Hepatocyte (in vitro differentiated cells): ENCODE data around the gene NAA38. TPM values are rescaled to one million over a fixed set of nuclear protein-coding genes. Genes with fewer than 3 reads are reported as not detected.

Experiments used
- DNase-seq: peaks from one replicate; pipeline ENCODE4 v3.0.0-alpha.2; 2016; ENCODE audit warnings: low spot score
- H2AFZ ChIP-seq: fragments of 200-600 bp; sonication (generic); 2 replicates; pipeline ENCODE4 v1.6.0; 2016; ENCODE audit warnings: antibody characterized with exemption, mild to moderate bottlenecking
- H3K27ac ChIP-seq: fragments of 200-600 bp; sonication (generic); 2 replicates; pipeline ENCODE4 v1.5.1; 2016; ENCODE audit warnings: mild to moderate bottlenecking
- H3K27me3 ChIP-seq: fragments of 200-600 bp; sonication (generic); 2 replicates; pipeline ENCODE4 v1.6.1; 2016
- H3K36me3 ChIP-seq: fragments of 200-600 bp; sonication (generic); replicated peaks from 2 replicates; pipeline ENCODE4 v1.5.1; 2016; ENCODE audit warnings: low read depth; ENCODE audit not compliant: insufficient read depth
- H3K4me1 ChIP-seq: fragments of 200-600 bp; sonication (generic); 2 replicates; pipeline ENCODE4 v1.5.1; 2016; ENCODE audit warnings: mild to moderate bottlenecking, moderate library complexity; ENCODE audit not compliant: insufficient read depth
- H3K4me2 ChIP-seq: fragments of 200-600 bp; sonication (generic); 2 replicates; pipeline ENCODE4 v1.6.0; 2016
- H3K4me3 ChIP-seq: fragments of 200-600 bp; sonication (generic); 2 replicates; pipeline ENCODE4 v1.5.1; 2016; ENCODE audit warnings: mild to moderate bottlenecking
- H3K79me2 ChIP-seq: fragments of 200-600 bp; sonication (generic); 2 replicates; pipeline ENCODE4 v1.6.0; 2017; ENCODE audit warnings: mild to moderate bottlenecking
- H3K9me2 ChIP-seq: fragments of 200-600 bp; sonication (generic); replicated peaks from 2 replicates; pipeline ENCODE4 v1.6.0; 2017; ENCODE audit warnings: mild to moderate bottlenecking; ENCODE audit not compliant: insufficient read depth
- H3K9me3 ChIP-seq: fragments of 200-600 bp; sonication (generic); 2 replicates; pipeline ENCODE4 v1.5.1; 2016; ENCODE audit warnings: low read depth, mild to moderate bottlenecking
- H4K20me1 ChIP-seq: fragments of 200-600 bp; sonication (generic); 2 replicates; pipeline ENCODE4 v1.6.0; 2016; ENCODE audit warnings: mild to moderate bottlenecking; ENCODE audit not compliant: insufficient read depth, poor library complexity, severe bottlenecking
- EZH2 ChIP-seq: fragments of 200-600 bp; sonication (generic); IDR thresholded peaks from 2 replicates; pipeline ENCODE4 v1.6.1; 2016; ENCODE audit warnings: antibody characterized with exemption, mild to moderate bottlenecking, borderline replicate concordance
- EZH2phosphoT487 ChIP-seq: fragments of 200-600 bp; sonication (generic); IDR thresholded peaks from one replicate; pipeline ENCODE4 v1.6.1; 2018; ENCODE audit warnings: antibody characterized with exemption, mild to moderate bottlenecking, low read depth, moderate library complexity; ENCODE audit not compliant: unreplicated experiment, severe bottlenecking
- WGBS: methylation state at CpG from one replicate; pipeline ENCODE4 v1.1.6; 2016; ENCODE audit warnings: low lambda C conversion rate; ENCODE audit errors: missing lambda C conversion rate; 5-methylcytosine and 5-hydroxymethylcytosine counted together
- polyA plus RNA-seq: library from polyadenylated mRNA; unstranded; fragments of >200 nt; fragmentation: Nextera tagmentation; extraction: Ambion mirVana; gene quantifications from 2 replicates; pipeline ENCODE4 v1.2.1, GENCODE V29; 2016
- total RNA-seq: library from RNA; depleted of rRNA; stranded (reverse); fragments of >200 nt; gene quantifications from 2 replicates; pipeline ENCODE4 v1.2.3, GENCODE V29; 2014
- TF ChIP-seq, protein P1 (sequence below): fragments of 200-600 bp; sonication (generic); IDR thresholded peaks from 2 replicates; pipeline ENCODE4 v1.5.1; 2016; ENCODE audit warnings: antibody characterized with exemption, mild to moderate bottlenecking; ENCODE audit not compliant: poor library complexity

Gene NAA38
- total and polyA plus RNA-seq, 2 experiments from 2014 or later, result 66.0 to 147 TPM

- H3K79me2 ChIP-seq, result peaks cover 53% of the 10 kb centered on the region
- no peaks in the 10 kb centered on the region for H3K9me3 ChIP-seq
- H3K36me3 ChIP-seq, result no peaks in the 10 kb centered on the region
- H3K27me3 ChIP-seq, result no peaks in the 10 kb centered on the region
- TF ChIP-seq EZH2phosphoT487, result no peak
- TF ChIP-seq, protein P1, sequence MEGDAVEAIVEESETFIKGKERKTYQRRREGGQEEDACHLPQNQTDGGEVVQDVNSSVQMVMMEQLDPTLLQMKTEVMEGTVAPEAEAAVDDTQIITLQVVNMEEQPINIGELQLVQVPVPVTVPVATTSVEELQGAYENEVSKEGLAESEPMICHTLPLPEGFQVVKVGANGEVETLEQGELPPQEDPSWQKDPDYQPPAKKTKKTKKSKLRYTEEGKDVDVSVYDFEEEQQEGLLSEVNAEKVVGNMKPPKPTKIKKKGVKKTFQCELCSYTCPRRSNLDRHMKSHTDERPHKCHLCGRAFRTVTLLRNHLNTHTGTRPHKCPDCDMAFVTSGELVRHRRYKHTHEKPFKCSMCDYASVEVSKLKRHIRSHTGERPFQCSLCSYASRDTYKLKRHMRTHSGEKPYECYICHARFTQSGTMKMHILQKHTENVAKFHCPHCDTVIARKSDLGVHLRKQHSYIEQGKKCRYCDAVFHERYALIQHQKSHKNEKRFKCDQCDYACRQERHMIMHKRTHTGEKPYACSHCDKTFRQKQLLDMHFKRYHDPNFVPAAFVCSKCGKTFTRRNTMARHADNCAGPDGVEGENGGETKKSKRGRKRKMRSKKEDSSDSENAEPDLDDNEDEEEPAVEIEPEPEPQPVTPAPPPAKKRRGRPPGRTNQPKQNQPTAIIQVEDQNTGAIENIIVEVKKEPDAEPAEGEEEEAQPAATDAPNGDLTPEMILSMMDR, result no peak
- TF ChIP-seq EZH2, result no peak
- H3K4me3 ChIP-seq, result no peak overlapping the region
- no peak overlapping the region for H3K4me2 ChIP-seq
- H4K20me1 ChIP-seq, result peaks cover 61% of the 10 kb centered on the region
- H3K9me2 ChIP-seq, result no peaks in the 10 kb centered on the region
- H3K4me1 ChIP-seq, result peaks cover 8% of the 10 kb centered on the region
- no peak overlapping the region for H2AFZ ChIP-seq
- WGBS, result 91% methylated on average over 21 of the region's 22 CpGs
- H3K27ac ChIP-seq, result no peak overlapping the region
- DNase-seq, result no peak
Observed at GRCh38 chr17:7846063-7846735, 11.2 kb downstream of the NAA38 start.

GRCh38 chr17:7845359-7846062, 11.8 kb downstream of the NAA38 start:
- peak overlapping the region; percentile 99 for H3K27ac ChIP-seq
- WGBS, result 89% methylated on average over 15 of the region's 15 CpGs
- no peaks in the 10 kb centered on the region for H3K9me2 ChIP-seq
- no peak overlapping the region for H2AFZ ChIP-seq
- peak overlapping the region; percentile 94 for H3K4me2 ChIP-seq
- TF ChIP-seq EZH2, result no peak
- TF ChIP-seq, protein P1, result no peak
- no peak for TF ChIP-seq EZH2phosphoT487
- no peaks in the 10 kb centered on the region for H3K27me3 ChIP-seq
- no peaks in the 10 kb centered on the region for H3K9me3 ChIP-seq
- no peak overlapping the region for H3K4me3 ChIP-seq
- H3K79me2 ChIP-seq, result peaks cover 59% of the 10 kb centered on the region
- peaks cover 15% of the 10 kb centered on the region for H3K4me1 ChIP-seq
- H4K20me1 ChIP-seq, result peaks cover 60% of the 10 kb centered on the region
- no peak for DNase-seq
- H3K36me3 ChIP-seq, result no peaks in the 10 kb centered on the region

- H4K20me1 ChIP-seq, result peaks cover 59% of the 10 kb centered on the region
- no peaks in the 10 kb centered on the region for H3K9me2 ChIP-seq
- peaks cover 24% of the 10 kb centered on the region for H3K4me1 ChIP-seq
- peak overlapping the region; percentile 99 for H3K27ac ChIP-seq
- peaks cover 60% of the 10 kb centered on the region for H3K79me2 ChIP-seq
- peak; percentile 95 for DNase-seq
- H3K9me3 ChIP-seq, result no peaks in the 10 kb centered on the region
- peak overlapping the region; percentile 94 for H3K4me2 ChIP-seq
- no peak overlapping the region for H2AFZ ChIP-seq
- no peaks in the 10 kb centered on the region for H3K36me3 ChIP-seq
- TF ChIP-seq EZH2phosphoT487 (no peak), EZH2 (no peak)
- TF ChIP-seq, protein P1, result no peak
- 2% methylated on average over 60 of the region's 71 CpGs for WGBS
- no peaks in the 10 kb centered on the region for H3K27me3 ChIP-seq
- H3K4me3 ChIP-seq, result peak overlapping the region; percentile 73
Observed at GRCh38 chr17:7844292-7845154, 12.8 kb downstream of the NAA38 start.
